BLaER1 treated with 17β-estradiol and CSF1 and Interleukin-3, amounts not matched to agents 10 nM and 100 nM (cell line): Measurements from ENCODE around the gene ZBTB40.

Source experiments
- H3K27ac ChIP-seq, 11 experiments: shearing (Covaris generic); formaldehyde crosslinking; 2 replicates each; pipeline ENCODE4 v1.8.1; 2022
- H3K27me3 ChIP-seq, 11 experiments: shearing (Covaris generic); formaldehyde crosslinking; 2 replicates each; pipeline ENCODE4 v1.8.1; 2022
- H3K36me3 ChIP-seq, 11 experiments: shearing (Covaris generic); formaldehyde crosslinking; 2 replicates each; pipeline ENCODE4 v1.8.1; 2022
- H3K4me1 ChIP-seq, 10 experiments: shearing (Covaris generic); formaldehyde crosslinking; 2 replicates each; pipeline ENCODE4 v1.8.1; 2022
- H3K4me2 ChIP-seq, 11 experiments: shearing (Covaris generic); formaldehyde crosslinking; 2 replicates each; pipeline ENCODE4 v1.8.1; 2022
- H3K4me3 ChIP-seq, 10 experiments: shearing (Covaris generic); formaldehyde crosslinking; 2 replicates each; pipeline ENCODE4 v1.8.1; 2022
- H3K9ac ChIP-seq, 11 experiments: shearing (Covaris generic); formaldehyde crosslinking; 2 replicates each; pipeline ENCODE4 v1.8.1; 2022
- H3K9me3 ChIP-seq, 11 experiments: shearing (Covaris generic); formaldehyde crosslinking; replicated peaks in 1 of 11; 2 replicates each; pipeline ENCODE4 v1.8.1; 2022
- H4K20me1 ChIP-seq, 11 experiments: shearing (Covaris generic); formaldehyde crosslinking; 2 replicates each; pipeline ENCODE4 v1.8.1; 2022
- Cebpa-rat ChIP-seq, 11 experiments: shearing (Covaris generic); IDR thresholded peaks; 2 replicates each; pipeline ENCODE4 v1.8.1; 2022

Gene ZBTB40

GRCh38 chr1:22470227-22470626 is 18.6 kb downstream of the ZBTB40 start:
- Histone ChIP-seq H3K36me3 (peaks cover 3 to 38% (median 22%) of the 10 kb centered on the region in 11 experiments; a peak in 19 of 22 replicates), H3K4me2 (peak overlapping the region in 3 of 11 experiments; percentile 22 to 57 (median 26); a peak in 6 of 22 replicates), H3K9me3 (peaks cover 5 to 12% (median 7%) of the 10 kb centered on the region in 11 experiments), H4K20me1 (peaks cover 51 to 100% (median 88%) of the 10 kb centered on the region in 11 experiments; a peak in 20 of 22 replicates), H3K27me3 (no peaks in the 10 kb centered on the region), H3K27ac (no peak overlapping the region), H3K4me3 (no peak overlapping the region), H3K4me1 (peaks cover 11 to 35% (median 15%) of the 10 kb centered on the region in 10 experiments; a peak in 18 of 20 replicates), H3K9ac (no peak overlapping the region)
- TF ChIP-seq Cebpa-rat (IDR thresholded peaks at IDR 0.05) = no peak

DNA sequence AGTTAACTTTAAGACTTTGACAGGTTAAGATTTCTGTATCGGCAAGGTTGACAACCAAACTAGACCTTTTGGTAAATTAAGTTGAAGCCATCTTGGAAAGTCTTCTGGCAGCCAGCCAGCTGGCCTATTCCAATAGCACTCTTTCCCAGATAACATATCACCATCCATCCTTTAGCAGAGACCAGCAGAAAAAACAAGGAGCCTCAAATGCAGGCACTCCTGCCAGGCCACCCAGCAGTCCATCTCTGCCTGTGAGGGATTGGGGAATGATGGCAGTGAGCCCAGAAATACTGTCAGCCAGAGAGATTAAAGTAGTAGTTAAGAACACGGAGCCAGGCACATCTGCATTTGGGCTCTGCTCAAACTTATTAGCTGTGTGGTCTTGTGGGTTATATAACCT is 19.4 kb downstream of the ZBTB40 start:
- Histone ChIP-seq H3K36me3 (peaks cover 0 to 32% (median 15%) of the 10 kb centered on the region in 11 experiments; a peak in 12 of 22 replicates), H3K27ac (no peak overlapping the region), H3K9me3 (peaks cover 0 to 4% (median 0%) of the 10 kb centered on the region in 11 experiments; a peak in 2 of 22 replicates)

DNA sequence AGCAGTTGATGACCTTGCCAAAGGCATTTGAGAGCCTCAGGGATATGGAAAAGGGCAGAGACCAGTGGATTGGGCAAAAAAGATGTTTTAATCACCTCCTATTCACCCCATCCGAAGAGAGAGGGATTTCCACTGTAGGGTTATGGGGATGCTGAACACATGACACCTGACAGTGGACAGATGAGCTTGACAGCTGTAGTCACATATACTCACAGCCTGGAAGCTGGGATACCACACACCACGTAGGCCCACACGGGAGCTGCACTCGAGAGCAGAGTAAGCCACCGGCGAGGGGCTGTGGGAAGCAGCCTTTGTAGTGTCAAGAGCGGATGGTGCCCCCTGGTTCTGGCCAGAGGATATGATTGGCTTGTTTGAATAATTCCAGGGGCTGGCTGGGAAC is 20.0 kb downstream of the ZBTB40 start:
- H3K4me1 ChIP-seq = peaks cover 11 to 35% (median 15%) of the 10 kb centered on the region in 10 experiments; a peak in 18 of 20 replicates
- no peak overlapping the region for H3K9ac ChIP-seq
- no peaks in the 10 kb centered on the region for H3K27me3 ChIP-seq
- H3K27ac ChIP-seq = no peak overlapping the region
- H3K9me3 ChIP-seq = no peaks in the 10 kb centered on the region
- H4K20me1 ChIP-seq = peaks cover 50 to 100% (median 88%) of the 10 kb centered on the region in 11 experiments; a peak in 20 of 22 replicates
- no peak overlapping the region for H3K4me3 ChIP-seq
- H3K4me2 ChIP-seq = no peak overlapping the region
- TF ChIP-seq Cebpa-rat (IDR thresholded peaks at IDR 0.05) = no peak
- H3K36me3 ChIP-seq = peaks cover 0 to 32% (median 15%) of the 10 kb centered on the region in 11 experiments; a peak in 12 of 22 replicates

More for the DNA sequence above, 19.4 kb downstream of the ZBTB40 start:
- no peaks in the 10 kb centered on the region for H3K27me3 ChIP-seq
- H3K4me2 ChIP-seq = no peak overlapping the region; a peak in 1 of 22 replicates
- no peak overlapping the region for H3K4me3 ChIP-seq
- no peak overlapping the region for H3K9ac ChIP-seq
- peaks cover 54 to 100% (median 89%) of the 10 kb centered on the region in 11 experiments; a peak in 20 of 22 replicates for H4K20me1 ChIP-seq
- H3K4me1 ChIP-seq = peaks cover 11 to 35% (median 15%) of the 10 kb centered on the region in 10 experiments; a peak in 18 of 20 replicates
- TF ChIP-seq Cebpa-rat (IDR thresholded peaks at IDR 0.05) = no peak

DNA sequence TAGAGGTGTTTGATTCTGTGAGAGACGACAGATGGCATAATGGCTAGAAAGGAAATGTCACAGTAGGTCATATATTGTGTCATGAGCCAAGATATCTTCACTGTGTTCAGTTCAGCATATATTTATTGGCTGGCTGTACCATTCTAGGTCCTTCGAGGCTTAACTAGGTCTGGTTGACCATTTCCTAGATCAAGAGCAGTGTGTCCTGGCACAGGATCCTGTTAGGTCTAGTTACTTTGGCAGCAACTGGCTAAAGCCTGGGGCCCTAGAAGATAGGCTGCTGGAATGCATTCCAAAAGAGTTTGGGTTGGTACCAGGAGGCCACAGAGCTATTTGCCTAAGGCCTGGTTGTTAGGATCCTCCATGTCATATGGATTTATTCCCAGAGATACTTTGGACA is 20.9 kb downstream of the ZBTB40 start:
- Histone ChIP-seq H3K36me3 (peaks cover 0 to 41% (median 18%) of the 10 kb centered on the region in 11 experiments; a peak in 12 of 22 replicates), H3K4me1 (peaks cover 11 to 35% (median 15%) of the 10 kb centered on the region in 10 experiments; a peak in 18 of 20 replicates), H3K9ac (no peak overlapping the region), H4K20me1 (peaks cover 50 to 99% (median 83%) of the 10 kb centered on the region in 11 experiments; a peak in 20 of 22 replicates), H3K4me3 (no peak overlapping the region), H3K27ac (no peak overlapping the region), H3K27me3 (no peaks in the 10 kb centered on the region), H3K9me3 (peaks cover 0 to under 1% (median 0%) of the 10 kb centered on the region in 11 experiments; a peak in 1 of 22 replicates), H3K4me2 (no peak overlapping the region)
- TF ChIP-seq Cebpa-rat (IDR thresholded peaks at IDR 0.05) = no peak

DNA sequence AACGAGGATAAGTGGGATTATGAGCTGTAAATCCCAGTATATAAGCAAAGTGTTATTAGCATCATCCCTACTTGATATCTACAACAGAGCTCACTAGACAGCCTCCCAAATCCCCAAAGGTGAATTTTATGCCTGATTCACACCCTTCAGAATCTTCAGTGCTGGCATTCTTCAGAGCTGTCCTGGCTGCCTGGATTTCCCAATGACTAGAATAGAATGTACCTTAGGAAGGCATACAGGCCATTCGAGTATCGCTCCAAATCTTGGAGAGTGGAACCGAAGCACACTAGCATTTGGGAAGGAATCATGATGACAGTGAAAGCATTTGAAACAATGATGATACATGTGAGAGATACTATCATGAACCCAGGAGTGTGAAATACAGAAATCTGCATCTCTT is 22.3 kb downstream of the ZBTB40 start:
- no peak for TF ChIP-seq Cebpa-rat (IDR thresholded peaks at IDR 0.05)
- peaks cover 9 to 14% (median 11%) of the 10 kb centered on the region in 11 experiments; a peak in 19 of 22 replicates for H3K9me3 ChIP-seq
- H4K20me1 ChIP-seq = peaks cover 45 to 94% (median 72%) of the 10 kb centered on the region in 11 experiments; a peak in 19 of 22 replicates
- no peaks in the 10 kb centered on the region for H3K27me3 ChIP-seq
- no peak overlapping the region for H3K4me3 ChIP-seq
- H3K27ac ChIP-seq = no peak overlapping the region
- H3K4me1 ChIP-seq = peaks cover 5 to 29% (median 9%) of the 10 kb centered on the region in 10 experiments; a peak in 18 of 20 replicates
- H3K36me3 ChIP-seq = peaks cover 9 to 55% (median 21%) of the 10 kb centered on the region in 11 experiments; a peak in 18 of 22 replicates
- H3K4me2 ChIP-seq = no peak overlapping the region
- no peak overlapping the region for H3K9ac ChIP-seq

DNA sequence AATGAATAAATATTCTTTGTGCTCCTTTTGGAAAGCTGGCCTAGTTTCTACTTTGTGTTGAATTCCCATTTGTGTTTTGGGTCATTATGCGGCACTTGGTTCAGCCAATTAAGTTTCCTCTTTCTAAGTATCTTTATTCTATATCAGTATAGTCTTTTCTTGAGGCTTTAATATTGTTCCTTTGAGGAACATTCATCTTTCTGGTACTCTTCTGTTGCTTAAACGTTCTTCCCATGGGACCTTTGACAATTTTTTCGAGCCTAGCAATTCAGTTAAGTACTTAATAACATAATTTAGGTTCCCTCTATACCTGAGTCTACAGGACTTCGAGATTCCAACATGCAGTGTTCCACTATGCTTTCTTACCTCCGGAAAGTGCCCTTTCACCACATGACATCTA is 24.9 kb downstream of the ZBTB40 start:
- TF ChIP-seq Cebpa-rat (IDR thresholded peaks at IDR 0.05) = no peak
- H3K4me2 ChIP-seq = no peak overlapping the region
- H3K9me3 ChIP-seq = peaks cover 21 to 34% (median 28%) of the 10 kb centered on the region in 11 experiments; a peak in 21 of 22 replicates
- H3K4me3 ChIP-seq = no peak overlapping the region
- H3K27ac ChIP-seq = no peak overlapping the region
- H4K20me1 ChIP-seq = peaks cover 20 to 85% (median 46%) of the 10 kb centered on the region in 11 experiments; a peak in 18 of 22 replicates
- H3K9ac ChIP-seq = no peak overlapping the region
- H3K27me3 ChIP-seq = no peaks in the 10 kb centered on the region
- H3K4me1 ChIP-seq = peaks cover 0 to 11% (median 0%) of the 10 kb centered on the region in 10 experiments; a peak in 1 of 20 replicates
- H3K36me3 ChIP-seq = peaks cover 16 to 67% (median 26%) of the 10 kb centered on the region in 11 experiments; a peak in 19 of 22 replicates

DNA sequence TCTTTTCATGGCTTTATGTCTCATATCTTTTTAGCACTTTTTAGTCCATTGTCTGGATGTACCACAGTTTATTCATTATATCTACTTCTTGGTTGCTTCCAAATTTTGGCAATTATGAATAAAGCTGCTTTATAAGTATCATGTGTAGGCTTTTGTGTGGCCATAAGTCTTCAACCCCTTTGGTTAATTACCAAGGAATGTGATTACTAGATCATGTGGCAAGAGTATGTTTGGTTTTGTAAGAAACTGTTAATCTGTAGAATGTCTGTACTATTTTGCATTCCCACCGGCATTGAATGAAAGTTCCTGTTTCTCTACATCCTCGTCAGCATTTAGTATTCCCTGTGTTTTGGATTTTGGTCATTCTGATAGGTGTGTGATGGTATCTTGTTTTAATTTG is 31.5 kb downstream of the ZBTB40 start:
- no peak overlapping the region for H3K4me3 ChIP-seq
- peaks cover 0 to 12% (median 0%) of the 10 kb centered on the region in 10 experiments; a peak in 2 of 20 replicates for H3K4me1 ChIP-seq
- H3K36me3 ChIP-seq = peaks cover 8 to 32% (median 19%) of the 10 kb centered on the region in 11 experiments; a peak in 19 of 22 replicates
- peaks cover 40 to 67% (median 58%) of the 10 kb centered on the region in 11 experiments for H3K9me3 ChIP-seq
- H3K4me2 ChIP-seq = no peak overlapping the region
- no peak for TF ChIP-seq Cebpa-rat (IDR thresholded peaks at IDR 0.05)
- no peak overlapping the region for H3K27ac ChIP-seq
- no peaks in the 10 kb centered on the region for H3K27me3 ChIP-seq
- H3K9ac ChIP-seq = no peak overlapping the region
- peaks cover 5 to 69% (median 22%) of the 10 kb centered on the region in 11 experiments; a peak in 17 of 22 replicates for H4K20me1 ChIP-seq

- Histone ChIP-seq H4K20me1 (peaks cover 22 to 81% (median 35%) of the 10 kb centered on the region in 11 experiments; a peak in 17 of 22 replicates), H3K4me1 (peaks cover 0 to 12% (median 0%) of the 10 kb centered on the region in 10 experiments; a peak in 2 of 20 replicates), H3K9ac (no peak overlapping the region), H3K4me3 (no peak overlapping the region), H3K9me3 (peaks cover 24 to 51% (median 42%) of the 10 kb centered on the region in 11 experiments), H3K27ac (no peak overlapping the region), H3K27me3 (no peaks in the 10 kb centered on the region), H3K36me3 (peaks cover 2 to 24% (median 12%) of the 10 kb centered on the region in 11 experiments; a peak in 20 of 22 replicates), H3K4me2 (0 out of 22 replicates have a peak overlapping the region, but pooled peaks of 1 of the 11 experiments have one; percentile 2)
- TF ChIP-seq Cebpa-rat (IDR thresholded peaks at IDR 0.05) = no peak
These were observed 33.2 kb downstream of the ZBTB40 start for GRCh38 chr1:22484706-22485345.

DNA sequence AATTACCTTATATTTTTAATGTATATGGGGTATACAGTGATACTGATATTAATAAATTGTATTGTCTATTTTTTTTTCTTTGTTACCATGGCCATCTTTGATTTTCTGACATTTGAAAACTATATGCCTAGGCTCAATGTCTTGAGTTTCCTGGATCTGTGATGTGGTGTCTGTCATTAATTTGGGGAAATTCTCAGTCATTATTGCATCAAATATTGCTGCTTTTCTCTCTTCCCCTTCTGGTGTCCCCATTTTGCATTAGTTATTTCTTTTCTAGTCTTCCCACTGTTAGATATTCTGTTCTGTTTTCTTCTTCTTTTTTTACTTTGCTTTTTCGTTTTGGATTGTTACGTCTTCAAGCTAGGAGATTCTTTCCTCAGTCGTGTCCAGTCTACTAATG is 33.8 kb downstream of the ZBTB40 start:
- Histone ChIP-seq H4K20me1 (peaks cover 29 to 81% (median 40%) of the 10 kb centered on the region in 11 experiments; a peak in 18 of 22 replicates), H3K9me3 (peaks cover 22 to 48% (median 36%) of the 10 kb centered on the region in 11 experiments)
- TF ChIP-seq Cebpa-rat (IDR thresholded peaks at IDR 0.05) = no peak

More for the DNA sequence above, 33.8 kb downstream of the ZBTB40 start:
- Histone ChIP-seq H3K4me1 (peaks cover 0 to 12% (median 0%) of the 10 kb centered on the region in 10 experiments; a peak in 2 of 20 replicates), H3K36me3 (peaks cover 7 to 28% (median 15%) of the 10 kb centered on the region in 11 experiments; a peak in 21 of 22 replicates), H3K4me3 (no peak overlapping the region), H3K9ac (no peak overlapping the region), H3K4me2 (0 out of 22 replicates have a peak overlapping the region, but pooled peaks of 1 of the 11 experiments have one; percentile 2), H3K27me3 (no peaks in the 10 kb centered on the region), H3K27ac (no peak overlapping the region)
